IPS-NIHi7 (cell line): ENCODE data around the gene MRM2.

Experiments
- DNase-seq: peaks from one replicate; pipeline ENCODE4 v3.0.0; 2012; ENCODE audit warnings: mixed read lengths; ENCODE audit errors: extremely low spot score

MRM2 gene

DNA sequence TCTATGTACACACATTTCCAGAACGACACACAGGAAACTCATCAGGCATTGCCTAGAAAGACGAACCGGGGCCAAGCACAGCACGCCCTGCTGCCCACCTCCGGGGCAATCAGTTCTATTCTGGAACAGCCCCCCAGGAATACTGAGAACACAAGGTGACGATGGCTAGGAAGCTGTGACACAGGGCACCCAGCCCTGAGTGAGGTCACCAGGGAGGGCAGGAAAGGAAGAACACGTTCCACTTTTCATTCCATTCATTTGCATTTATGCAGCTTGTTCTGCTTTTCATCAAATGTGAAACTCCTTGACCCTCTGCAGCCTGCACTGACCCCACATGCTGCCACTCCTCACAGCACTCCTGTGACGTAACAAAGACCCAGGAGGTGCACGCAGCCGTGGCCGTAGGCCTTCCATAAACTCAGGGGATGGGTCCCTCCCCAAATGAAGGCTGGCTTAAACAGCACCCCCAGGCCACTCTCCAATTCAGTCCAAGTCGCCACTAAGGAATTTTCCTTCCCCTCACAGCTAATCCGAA is 38.2 kb downstream of the MRM2 start:
- DNase-seq: no peak

GRCh38 chr7:2202901-2203765 is 38.9 kb downstream of the MRM2 start:
- no peak for DNase-seq

GRCh38 chr7:2202361-2202761 is 39.6 kb downstream of the MRM2 start:
- no peak for DNase-seq

- no peak for DNase-seq
Measured at GRCh38 chr7:2201686-2202360, 40.2 kb downstream of the MRM2 start.

- no peak for DNase-seq
Measured at GRCh38 chr7:2201128-2201527, 40.9 kb downstream of the MRM2 start.

- DNase-seq: no peak
Measured at GRCh38 chr7:2200584-2200980, 41.4 kb downstream of the MRM2 start.

DNA sequence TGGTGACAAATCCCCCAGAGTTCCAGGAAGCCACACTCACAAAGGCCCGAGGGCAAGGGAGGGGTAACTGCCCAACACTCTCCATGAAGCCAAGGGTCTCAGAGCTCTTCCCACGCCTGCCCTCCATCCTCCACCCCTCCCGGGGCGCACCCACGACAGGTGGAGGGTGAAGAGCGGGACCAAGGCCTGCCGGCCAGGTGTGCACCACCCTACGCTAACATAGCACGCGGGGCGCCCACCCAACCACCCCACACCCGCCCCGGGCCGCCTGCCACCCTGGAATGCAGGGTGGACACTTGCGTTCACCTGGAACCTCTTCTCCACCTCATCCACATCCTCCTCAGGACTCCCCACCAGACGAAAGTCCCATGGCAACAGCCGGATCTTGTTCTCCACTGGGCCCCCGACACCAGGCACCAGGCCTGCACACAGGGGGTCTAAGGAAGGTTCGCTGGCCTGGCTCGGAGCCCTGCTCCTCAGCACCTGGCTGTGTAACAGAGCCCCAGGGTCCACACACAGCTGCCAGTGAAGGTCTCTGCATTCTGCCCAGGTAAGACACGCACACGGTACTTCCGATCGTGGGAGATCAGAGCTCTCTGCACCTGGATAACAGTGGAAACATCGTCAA is 41.9 kb downstream of the MRM2 start:
- DNase-seq: no peak

- no peak for DNase-seq
Measured at GRCh38 chr7:2199528-2199927, 42.5 kb downstream of the MRM2 start.

DNA sequence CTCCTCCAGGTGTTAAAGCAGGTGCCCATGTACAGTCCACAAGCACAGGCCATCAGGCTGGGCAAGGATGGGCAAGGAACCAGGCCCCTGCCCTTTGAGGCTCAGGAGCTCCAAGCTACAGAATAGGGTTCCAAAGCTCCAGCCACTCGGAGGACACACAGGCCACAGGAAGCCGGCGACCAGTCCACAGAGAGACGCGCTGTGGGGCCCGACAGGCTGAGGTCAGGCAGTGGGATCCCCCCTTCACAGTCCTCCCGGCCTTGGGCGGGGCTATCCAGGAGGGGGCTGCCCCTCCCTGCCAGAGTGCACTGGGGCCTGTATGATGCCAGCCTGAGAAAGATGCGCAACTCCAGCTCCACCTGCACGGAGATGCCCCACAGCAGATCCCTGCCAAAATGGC is 43.2 kb downstream of the MRM2 start:
- no peak for DNase-seq

GRCh38 chr7:2198206-2198605 is 43.8 kb downstream of the MRM2 start:
- DNase-seq: no peak

GRCh38 chr7:2197436-2198155 is 44.4 kb downstream of the MRM2 start:
- no peak for DNase-seq

DNA sequence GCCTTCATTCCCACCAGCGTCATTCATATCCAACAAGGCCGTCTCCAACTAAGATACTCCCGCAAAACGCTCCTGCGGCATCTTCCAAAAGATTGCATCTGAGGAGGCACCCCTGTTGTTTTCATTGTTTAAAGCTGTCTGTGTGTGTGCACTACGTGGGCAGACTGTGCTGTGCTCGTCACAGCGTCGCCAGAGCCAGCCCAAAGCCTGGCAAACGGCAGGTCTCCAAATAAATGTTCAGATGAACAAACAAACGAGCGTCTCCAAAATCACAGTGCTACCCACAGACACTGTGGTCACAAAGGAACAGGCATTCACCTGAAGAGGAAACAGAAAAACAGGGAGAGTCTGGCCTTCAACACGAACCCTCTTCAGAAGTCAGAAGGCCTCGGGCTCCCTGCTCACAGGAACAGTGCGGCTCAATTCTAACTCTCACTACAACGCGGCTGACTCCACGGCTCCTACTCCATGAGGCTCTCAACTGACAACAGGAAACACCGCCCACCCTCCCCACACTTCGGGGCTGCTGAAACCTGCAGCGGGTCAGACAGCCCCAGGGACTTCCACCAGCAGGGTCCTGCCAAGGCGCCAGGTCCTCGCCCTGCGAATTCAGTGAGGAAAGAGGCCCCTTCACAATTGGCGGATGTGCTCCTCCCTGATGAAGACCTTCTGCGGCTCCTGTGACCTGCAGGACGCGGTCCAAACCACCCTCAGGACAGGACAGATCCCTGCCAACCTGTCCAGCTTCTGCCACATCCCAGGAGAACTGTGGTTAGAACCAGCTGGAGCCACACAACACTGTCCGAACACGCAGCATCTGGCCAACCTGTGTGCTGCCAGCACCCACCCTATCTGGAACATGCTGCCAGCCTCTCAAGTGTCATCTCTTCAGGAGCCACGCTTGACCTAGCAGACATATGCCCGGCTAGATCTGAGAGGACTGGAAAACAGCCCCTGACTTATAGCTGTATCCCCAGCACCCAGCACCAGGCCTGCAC is 45.3 kb downstream of the MRM2 start:
- DNase-seq: no peak

GRCh38 chr7:2195400-2196246 is 46.4 kb downstream of the MRM2 start:
- no peak for DNase-seq

DNA sequence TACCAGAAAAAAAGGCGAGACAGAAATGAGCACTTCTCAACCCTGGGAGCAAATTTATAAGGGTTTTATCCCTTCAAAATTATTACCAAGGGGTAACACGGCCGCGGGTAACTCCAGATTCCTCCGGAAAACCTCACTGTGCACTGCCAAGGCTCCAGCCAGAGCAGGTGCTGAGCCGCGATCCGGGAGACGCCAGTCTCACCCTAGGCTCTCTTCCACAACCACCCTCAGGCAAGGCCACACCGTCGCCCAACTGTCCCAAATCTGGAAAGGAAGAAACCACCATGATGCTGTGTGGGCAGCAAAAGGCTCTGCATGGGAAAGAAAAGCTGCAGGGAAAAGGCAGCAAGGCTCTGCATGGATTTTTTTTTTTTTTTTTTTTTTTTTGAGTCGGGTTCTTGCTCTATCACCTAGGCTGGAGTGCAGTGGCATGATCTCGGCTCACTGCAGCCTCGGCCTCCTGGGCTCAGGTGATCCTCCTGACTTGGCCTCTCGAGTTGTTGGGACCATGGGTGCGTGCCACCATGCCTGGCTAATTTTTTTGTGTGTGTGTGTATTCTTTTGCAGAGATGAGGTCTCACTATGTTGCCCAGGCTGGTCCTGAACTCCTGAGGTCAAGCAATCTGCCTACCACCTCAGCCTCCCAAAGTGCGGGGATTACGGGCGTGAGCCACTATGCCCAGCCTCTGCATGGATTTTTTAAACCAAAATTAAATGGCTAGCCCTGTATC is 48.3 kb downstream of the MRM2 start:
- DNase-seq: no peak

GRCh38 chr7:2192831-2193534 is 49.0 kb downstream of the MRM2 start:
- no peak for DNase-seq

DNA sequence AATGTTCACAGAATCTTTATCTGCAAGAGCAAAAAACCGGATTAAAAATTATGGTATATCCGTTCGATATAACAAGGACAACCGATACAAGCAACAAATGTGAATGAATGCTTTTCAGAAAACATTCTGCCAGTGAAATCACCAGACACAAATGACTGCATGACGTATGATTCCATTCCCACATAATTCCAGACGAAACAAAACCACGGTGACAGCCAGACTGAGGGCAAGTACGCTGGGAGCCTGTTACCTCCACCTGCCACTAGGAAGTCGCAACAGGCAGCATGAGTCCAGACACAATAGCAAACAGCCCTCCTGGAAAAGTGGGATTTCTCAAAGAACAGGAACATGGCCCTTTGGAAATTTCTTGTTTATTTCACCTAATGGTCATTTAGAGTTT is 51.0 kb downstream of the MRM2 start:
- DNase-seq: no peak

- DNase-seq: no peak
Measured at GRCh38 chr7:2190531-2190930, 51.5 kb downstream of the MRM2 start.

GRCh38 chr7:2186166-2186565 is 55.8 kb downstream of the MRM2 start:
- no peak for DNase-seq
